Measurements from ENCODE around the gene ARHGAP8.

Gene ARHGAP8

DNA sequence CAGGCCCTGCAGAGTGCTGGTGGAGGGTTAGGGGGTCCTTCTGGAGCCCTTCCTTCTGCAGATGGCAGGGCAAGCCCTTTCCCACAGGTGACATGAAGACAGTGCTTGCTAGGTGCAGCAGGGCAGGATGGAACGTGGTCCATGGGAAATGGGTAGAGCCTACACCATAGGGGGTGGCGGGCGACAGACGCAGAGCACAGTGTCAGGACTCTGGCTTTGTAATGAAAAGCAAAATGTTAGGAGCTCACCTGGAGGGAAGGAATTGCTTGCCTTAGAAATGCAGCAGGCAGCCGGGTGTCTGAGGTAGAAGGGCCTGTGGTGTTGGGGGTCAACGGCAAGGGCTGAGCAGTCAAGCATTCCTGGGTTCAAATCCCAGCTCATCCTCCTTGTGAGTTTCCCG, 54.9 kb downstream of the ARHGAP8 start:
- no peak for DNase-seq

DNA sequence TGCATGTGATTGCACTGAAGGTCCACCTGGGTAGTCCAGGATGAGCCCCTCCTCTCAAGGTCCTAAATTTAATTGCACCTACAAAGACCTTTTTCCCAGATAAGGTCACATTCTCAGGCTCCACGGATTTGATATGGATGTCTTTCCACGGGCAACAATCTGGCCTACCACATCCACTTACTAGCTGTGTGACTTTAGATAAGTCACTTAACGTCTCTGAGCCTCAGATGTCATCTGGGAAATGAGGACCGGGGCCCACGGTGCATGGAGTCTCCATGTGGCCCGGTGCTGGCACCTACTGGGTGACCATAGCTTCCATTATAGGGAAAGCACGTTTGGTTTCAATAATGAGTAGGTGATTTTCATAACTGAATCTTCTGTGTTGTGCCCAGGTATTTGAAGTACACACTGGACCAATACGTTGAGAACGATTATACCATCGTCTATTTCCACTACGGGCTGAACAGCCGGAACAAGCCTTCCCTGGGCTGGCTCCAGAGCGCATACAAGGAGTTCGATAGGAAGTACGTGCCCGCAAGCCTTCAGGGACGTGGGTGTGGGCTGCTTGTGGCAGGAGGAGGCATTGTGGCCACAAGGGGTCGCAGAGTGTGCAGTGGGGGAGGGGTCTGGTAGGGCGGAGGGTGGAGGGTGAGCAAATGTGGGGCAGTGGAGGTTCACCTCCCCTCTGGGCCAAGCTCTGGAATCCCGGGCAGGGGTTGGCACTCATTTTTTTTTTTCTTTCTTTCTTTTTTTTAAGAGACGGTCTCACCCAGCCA, 55.7 kb downstream of the ARHGAP8 start:
- DNase-seq, result peak; percentile 15

DNA sequence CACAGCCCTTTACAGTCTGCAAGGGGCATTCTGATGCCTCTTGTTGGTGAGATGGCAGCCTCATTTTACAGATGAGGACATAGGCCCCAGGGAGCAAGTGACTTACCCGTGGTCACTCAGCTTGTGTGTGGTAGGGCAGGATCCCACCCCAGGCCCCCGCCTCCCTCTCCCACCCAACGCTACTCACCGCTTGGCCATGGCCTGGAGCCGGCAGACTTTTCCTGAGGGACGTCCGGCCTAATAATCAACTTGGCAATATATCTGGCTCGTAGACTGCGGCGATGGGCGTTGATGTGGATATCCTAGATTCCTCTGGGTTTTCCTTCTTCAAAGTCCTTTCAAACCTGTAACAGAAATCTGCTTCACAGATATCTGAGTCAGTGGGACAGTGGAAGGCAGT, 57.1 kb downstream of the ARHGAP8 start:
- DNase-seq, result no peak

DNA sequence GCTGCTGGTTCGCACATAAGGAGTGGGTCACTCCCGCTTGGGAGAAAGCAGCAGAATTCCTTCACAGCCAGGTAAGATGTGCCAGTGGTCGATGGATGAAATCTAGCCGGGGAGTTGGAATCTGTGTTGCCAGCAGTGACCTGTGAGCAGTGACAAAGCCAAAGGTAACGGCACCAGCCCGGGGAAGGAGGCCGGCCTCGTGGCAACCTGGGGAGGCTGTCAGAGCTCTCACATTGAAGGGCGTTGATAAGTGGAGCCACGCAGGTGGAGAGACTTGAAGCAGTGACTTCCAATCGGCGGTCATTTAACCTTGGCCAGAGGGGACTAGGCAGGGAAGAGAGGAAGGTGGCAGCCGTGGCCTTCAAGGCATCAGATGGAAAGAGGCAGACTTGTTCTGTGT, 58.8 kb downstream of the ARHGAP8 start:
- DNase-seq, result no peak

DNA sequence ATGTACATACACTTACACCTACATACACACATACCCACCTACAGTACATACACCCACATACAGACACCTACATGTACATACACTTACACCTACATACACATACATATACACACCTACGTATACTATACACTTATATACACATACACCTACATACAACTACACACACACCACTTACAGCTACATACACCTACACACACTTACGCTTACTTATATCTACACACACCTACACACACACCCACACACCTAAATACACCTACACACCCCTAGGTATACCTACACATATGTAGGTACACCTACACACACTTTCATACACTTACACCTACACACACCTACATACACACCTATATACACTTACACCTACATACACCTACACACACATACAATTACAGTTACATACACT, 61.0 kb downstream of the ARHGAP8 start:
- DNase-seq, result no peak

DNA sequence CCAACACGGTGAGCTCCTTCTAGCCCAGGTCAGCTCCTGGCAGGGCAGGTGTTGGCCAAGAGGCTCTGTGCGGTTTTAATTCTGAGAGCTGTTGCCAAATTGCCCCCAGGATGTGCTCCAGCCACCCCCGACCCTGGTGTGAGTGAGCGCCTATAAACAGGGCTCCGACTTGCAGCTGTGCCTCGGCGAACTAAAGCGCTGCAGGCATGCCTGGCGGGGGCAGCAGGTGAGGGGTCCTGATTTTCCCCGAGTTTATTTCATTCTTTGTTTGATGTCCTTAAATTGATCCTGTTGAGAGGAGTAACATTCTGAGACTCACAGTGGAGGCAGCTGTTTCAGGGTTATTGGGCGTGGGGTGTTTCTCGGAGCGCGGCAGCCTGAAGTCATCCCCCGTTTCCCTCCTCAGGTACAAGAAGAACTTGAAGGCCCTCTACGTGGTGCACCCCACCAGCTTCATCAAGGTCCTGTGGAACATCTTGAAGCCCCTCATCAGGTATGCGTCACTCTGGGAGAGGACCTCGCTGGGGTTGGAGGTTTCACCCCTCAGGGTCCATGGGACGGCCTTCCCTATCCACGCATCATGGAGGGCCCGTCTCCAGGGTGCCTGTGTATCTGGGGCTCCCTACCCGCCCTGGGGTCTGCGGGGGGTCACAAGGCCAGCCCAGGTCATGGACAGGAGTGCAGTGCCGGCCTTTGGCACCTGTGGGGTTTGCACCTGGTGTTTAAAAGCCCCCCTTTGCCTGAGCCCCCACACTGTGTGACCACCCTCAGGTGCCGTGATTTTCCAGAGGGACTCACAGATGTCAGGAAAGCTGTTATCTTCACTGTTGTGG, 62.1 kb downstream of the ARHGAP8 start:
- no peak for DNase-seq

DNA sequence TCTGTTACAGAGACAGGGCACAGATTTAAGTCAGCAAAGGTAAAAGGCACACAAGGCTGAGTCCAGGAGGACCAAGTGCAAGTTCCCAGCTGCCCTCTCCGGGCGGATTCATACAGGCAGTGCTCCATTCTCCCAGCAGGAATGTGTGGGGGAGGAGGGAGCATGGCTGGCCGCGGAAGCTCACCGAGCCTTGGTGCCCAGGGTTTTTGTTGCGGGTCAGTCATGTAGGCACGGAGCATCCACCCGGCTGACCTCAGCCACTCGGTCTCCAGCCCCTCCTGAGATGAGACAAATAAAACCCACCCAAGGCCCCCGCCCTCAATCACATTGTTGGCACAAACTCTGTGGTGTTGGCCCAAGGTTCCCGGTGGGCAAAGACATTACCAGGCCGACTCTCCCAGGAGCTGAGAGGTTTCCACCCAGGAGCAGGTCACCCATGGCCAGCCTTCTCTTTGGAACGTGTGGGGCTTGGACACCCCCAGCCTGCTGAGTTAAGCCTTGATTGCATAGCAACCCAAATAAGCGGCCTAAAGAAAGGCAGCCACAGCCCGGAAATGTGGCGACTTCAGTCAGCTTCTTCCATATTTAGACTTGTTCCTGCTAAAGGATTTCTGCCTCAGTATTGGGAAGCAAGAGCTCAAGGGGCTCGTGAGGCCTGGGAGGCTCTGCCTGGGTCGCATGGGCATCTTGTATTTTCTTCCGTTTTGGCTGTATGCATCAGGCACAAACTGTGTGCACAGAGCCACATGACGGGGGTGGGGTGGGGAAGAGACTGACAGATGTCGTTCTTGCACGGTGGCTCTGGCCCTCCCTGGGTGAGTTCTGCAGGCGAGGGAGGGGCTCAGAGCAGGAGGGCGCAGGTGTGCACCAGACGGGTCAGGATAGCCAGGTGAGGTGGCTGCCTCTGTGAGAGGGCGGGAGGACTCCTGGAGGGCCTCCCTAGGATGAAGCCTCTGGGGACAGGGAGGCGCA, 63.0 kb downstream of the ARHGAP8 start:
- no peak for DNase-seq

DNA sequence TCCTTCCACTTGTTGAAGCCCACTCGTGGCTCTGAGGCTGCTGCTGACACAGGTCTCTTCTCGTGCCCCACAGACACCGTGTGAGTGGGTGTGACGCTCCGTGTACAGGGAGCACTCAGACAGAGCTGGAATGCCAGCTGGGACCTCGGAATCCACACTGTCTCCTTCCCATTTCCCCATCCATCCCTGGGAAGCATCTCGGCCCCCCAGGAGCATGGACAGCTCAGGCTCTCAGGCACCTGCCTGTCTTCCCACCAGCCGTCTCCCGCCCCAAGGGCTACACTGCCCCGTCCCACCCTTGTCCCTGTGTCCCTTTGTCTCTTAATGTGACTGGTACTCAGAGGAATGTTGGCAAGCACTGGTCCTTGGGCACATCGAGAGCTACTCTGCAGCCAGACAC, 63.8 kb downstream of the ARHGAP8 start:
- no peak for DNase-seq

DNA sequence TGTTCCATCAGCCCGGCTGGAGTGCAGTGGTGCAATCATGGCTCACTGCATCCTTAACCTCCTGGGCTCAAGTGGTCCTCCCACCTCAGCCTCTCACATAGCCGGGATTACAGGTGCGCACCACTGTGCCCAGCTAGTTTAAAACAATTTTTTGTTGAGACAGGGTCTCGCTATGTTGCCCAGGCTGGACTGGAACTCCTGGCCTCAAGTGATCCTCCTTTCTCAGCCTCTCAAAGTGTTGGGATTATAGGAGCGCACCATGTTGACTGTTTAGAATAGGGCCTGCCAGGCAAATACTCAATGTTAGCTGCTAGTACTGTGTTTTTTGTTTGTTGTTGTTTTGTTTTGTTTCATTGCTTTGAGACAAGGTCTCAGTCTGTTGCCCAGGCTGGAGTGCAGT, 66.4 kb downstream of the ARHGAP8 start:
- DNase-seq, result no peak

DNA sequence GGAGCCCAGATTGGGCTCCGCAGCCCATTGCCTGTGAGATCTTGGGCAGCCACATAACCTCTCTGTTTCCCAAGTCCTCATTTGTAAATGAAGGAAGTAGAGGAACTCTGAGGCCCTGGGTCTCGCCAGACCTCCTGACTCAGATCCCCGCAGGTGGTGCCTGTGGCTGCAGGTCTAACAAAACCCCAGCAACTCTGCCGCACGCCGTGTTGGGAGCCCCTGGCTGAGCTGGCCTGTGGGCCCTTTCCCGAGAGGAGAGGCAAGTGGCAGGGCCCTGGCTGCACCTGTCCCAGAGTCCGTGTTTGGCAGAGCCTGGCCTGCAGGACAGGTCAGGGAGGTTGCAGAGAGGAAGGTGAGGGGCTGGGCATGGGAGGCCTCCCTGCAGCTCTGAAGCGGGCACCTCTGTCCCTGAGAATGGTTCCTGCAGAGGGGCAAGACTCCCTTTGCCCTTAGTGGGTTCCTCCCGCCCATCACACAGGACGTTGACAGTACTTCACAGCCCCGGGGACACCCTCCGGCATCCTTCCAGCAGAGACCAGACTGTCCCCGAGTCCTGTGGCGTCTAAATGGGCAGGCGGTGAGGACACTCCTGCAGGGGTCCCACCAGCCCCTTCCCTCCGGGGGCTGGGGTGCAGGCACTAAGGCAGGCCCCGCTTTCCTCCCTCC, 67.7 kb downstream of the ARHGAP8 start:
- no peak for DNase-seq

DNA sequence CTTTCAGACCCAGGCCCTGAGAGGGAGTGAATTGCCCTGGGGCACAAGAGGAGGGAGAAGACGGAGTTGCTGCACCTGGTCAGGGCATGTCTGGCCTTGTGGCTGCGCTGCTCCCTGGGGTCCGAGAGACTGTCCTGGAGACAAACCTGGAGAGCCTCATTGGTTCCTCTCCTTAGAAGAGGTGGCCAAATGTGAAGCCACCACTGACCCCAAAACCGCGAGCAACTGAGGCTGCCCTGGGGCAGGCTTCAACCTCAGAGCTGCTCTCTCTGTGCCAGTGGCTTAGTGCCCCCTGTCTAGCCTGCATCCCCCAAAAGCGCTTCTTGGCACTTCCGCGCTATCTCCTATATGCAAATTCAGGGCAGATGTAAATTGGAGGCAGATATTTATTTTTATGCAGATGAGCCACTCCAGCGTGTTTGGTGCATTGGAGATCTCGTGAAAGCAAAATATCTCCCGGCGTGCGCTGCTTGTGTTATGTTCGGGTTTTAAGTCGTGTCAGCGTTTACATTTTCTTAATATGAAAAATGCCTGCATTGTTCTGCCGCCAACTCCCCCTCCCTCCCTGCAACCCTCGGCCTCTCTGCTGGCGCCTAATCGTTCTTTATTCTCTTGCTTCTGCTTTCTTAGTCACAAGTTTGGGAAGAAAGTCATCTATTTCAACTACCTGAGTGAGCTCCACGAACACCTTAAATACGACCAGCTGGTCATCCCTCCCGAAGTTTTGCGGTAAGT, 69.5 kb downstream of the ARHGAP8 start:
- no peak for DNase-seq

DNA sequence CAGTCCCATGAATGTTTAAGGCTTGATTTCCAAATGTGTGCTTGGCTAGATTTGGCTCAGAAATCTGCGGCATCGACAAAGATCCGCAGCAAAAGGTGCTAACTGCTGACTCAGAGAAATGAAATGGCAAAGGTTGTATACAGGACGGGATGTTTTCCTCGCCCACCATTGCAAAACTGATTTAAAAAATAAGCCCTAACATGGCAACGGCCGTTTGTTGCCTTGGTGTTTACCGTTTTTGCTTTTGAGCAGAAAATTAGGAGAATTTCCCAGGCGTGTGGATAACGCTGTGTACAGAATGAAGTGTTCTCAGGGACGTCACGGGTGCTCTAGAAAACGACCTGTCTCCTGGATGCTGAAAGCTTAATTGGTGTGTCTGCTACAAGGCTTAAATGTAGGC, 70.2 kb downstream of the ARHGAP8 start:
- DNase-seq, result no peak

DNA sequence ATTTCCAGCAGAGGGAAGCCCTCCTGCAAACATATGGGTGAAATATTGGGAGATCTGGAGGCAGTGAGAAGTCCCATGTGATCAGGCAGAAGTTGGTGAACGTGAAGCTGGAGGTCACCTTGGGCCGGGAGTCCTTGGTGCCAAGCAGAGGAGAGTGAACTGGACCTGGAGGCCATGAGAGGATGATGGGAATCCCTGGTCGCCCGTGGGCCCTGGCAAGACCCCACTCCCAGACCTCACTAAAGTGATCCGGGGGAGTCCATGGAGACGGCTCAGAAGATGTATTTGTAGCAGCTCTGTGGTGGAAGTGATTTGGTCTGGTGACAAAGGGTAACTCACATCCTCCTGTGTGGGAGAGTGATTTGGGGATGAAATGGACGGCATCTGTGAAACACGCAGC, 71.0 kb downstream of the ARHGAP8 start:
- no peak for DNase-seq

DNA sequence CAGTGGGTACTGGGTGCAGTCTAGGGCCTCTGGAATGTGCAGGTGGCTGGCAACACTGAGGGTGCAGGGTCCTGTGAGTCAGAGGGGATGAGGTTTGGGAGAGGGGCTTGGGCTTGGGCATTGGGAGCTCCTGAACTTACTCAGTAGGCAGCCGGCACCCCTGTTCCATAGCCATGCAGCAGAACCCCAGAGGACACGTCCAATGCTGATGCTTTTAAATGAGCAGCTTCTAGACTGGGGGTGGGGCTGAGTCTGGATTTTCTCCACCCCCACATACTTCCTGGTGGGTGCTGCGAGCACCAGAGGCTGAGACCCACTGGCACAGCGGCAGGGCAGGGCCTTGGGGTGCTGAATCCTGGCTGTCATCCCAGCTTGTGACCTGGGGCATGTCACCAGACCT, 71.4 kb downstream of the ARHGAP8 start:
- no peak for DNase-seq

DNA sequence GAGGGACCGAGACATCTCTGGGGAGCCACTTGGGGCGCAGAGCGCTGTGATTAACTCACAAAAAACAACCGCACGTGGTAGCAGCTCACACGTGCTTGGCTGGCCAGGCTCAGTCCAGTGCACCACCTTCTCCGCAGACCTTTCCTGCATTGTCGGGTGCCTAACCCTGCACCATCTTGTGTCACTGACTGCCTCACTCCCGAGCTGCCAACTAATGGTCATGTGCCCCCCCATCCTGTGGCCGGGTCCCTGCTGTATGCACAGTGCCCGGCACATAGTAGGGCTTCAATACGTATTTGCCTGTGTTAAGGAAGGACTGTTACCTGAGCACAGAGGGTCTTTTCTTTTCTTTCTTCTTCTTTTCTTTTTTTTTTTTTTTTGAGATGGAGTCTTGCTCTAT, 71.9 kb downstream of the ARHGAP8 start:
- no peak for DNase-seq

DNA sequence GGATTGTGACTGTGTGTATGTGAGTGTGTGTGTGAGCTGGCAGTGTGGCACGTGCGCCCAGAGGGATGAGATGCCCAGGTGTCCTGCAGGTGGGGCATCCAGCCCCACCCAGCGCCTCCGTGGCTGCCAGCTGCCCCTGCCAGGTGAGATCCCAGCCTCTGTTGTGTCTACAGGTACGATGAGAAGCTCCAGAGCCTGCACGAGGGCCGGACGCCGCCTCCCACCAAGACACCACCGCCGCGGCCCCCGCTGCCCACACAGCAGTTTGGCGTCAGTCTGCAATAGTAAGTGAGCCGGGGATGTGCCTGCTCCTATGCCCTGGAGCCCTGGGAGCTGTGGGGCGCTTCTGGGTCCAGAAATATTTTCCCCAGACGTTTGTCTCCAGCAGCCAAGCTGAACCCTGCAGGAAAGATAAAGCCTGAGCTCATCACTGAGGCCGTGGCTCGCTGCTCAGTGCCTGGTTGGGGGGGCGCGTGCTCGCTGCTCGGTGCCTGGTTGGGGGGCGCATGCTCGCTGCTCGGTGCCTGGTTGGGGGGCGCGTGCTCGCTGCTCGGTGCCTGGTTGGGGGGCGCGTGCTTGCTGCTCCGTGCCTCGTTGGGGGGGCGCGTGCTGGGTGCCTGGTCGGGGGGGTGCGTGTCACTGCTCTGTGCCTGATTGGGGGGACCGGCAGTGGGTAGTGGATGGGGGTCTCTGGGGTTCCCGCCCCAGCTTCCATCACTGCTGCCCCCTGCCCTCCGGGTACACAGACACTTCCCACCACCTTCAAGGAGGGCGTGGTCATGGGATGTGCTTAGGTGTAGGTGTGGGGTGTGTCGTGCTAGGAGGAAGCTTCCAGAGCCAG, 73.2 kb downstream of the ARHGAP8 start:
- no peak for DNase-seq

DNA sequence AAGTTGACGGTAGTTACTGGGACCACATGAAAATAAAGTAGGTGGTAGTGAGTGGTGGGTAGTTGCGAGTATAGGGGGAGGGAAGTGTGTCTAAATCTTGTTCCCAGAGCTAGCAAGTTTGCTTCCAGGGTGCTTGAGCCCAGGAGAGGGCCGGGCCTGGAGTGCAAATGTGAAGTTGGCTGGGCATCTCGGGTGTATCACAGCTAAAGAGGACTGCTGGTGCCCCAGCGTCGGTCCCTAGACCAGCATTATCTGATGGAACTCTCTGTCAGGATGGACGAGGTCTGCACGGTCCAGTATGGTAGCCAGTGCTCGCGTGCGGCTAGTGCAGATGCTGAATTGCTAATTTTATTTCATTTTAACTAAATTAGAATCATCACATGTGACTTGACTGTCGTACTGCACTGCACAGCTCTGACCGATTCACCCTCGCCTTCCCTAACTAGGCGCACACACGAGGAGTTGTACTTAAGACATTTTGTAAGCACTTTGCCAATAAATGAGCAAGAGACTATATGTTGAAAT, 75.4 kb downstream of the ARHGAP8 start:
- no peak for DNase-seq

DNA sequence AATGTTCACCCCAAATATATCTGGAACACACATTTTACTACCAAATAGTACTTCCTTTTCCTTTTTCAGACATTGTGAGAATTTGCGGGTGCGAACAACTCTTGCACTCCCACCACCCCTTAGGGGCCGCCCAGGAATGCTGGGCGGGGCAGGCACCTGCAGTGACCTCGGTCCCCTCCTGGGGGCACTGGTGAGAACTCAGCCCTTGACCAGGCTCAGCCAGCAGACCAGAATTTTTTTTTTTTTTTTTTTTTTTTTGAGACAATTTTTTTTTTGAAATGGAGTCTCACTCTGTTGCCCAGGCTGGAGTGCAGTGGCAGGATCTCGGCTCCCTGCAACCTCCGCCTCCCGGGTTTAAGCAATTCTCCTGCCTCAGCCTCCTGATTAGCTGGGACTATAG, 75.8 kb downstream of the ARHGAP8 start:
- DNase-seq, result peak; percentile 28

DNA sequence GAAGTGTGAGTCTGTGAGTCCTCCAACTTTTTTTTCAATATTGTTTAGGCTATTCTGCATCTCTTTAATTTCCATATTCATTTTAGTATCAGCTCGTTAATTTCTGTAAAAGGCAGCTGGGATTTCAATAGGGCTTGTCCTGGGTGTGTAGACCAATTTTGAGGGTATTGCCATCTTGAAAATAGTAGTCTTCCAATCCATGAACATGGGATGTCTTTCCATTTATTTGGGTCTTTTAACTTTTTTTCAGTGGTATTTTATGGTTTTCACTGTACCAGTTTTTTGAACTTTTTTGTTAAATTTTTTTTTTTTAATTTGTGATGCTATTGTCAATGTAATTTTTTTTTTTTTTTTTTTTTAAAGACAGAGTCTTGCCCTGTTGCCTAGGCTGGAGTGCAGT, 79.5 kb downstream of the ARHGAP8 start:
- no peak for DNase-seq

DNA sequence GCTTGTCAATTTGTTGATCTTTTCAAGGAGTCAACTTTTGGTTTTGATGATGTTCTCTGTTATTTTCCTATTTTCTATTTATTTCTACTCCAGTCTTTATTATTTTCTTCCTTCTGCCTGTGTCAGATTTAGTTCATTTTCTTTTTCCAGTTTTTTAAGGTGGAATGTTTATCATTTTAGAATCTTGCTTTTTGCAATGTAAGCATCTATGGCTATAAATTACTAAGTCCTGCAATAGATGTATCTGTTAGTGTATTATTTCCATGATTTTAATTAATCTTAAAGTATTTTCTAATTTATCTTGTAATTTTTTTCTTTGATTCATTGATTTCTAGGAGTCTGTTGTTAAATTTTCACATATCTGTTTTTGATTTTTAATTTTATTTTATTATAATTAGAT, 81.7 kb downstream of the ARHGAP8 start:
- no peak for DNase-seq

DNA sequence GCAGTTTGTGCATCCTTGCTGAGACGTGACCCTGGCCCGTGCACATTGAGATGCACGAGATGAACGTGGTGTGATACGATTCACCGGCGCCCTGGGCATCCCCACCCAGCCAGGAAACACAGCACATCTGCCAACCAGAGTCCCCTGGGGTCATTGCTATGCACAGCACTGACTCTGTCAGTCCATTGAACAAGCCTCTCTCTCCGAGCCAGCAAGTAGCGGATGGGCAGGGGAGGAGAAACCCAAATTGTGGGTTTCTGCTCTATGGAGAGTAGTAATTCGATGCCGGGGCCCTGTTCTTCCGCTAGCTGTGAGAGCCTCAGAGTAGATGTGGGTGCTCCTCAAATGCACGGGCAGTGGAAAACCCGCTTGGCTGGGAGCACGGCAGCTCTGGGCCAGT, 85.1 kb downstream of the ARHGAP8 start:
- no peak for DNase-seq
